Cardiac fibroblast (primary cell): ENCODE data around the gene ETDA.
"Not testable (repeated sequence)": the region's sequence is repeated elsewhere in the genome, so short reads cannot be mapped to it uniquely, and the experiment has no call there.

Source experiments
- DNase-seq, 2 donors: peaks; one replicate each; pipeline versions ENCODE4 v3.0.0 to v3.0.0-alpha.2; 2010; ENCODE audit warnings: low read depth in 2 of 2
- H3K4me3 ChIP-seq, 2 donors: replicated peaks in 1 of 2; 1 replicate in 1 of 2; 2 replicates in 1 of 2; pipeline ENCODE4 v1.5.1; 2011; ENCODE audit warnings: low read depth in 2 of 2, low read length in 2 of 2, mild to moderate bottlenecking in 2 of 2, moderate library complexity in 1 of 2
- TF ChIP-seq, protein P1 (sequence below): IDR thresholded peaks from one replicate; pipeline ENCODE4 v1.5.1; 2011; ENCODE audit warnings: low read depth, mild to moderate bottlenecking, low read length, inconsistent platforms

The ETDA gene

DNA sequence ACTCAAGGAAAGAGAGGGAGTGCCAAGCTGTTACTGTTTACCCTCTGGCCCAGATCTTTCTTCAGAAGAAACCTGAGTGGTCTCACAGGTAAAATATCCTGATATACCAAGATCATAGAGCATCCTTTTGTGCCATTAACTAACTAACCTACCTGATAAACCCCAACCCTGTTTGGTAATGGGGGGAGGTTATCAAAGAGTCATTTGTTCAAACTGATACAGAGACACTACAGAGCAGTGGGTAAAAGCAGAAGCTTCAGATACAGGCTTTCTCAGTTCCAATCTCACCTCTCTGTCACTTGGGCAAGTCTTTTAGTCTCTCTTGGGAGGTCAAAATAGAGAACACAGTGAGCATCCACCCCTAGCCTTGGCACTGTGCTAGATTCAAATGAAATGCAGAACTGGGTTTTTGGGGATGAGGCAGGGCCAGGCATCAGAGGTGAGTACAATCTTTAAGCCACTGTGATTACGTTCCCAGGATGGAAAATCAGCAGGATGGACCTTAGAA, at the start of gene ETDA:
TSS of gene ETDA (plus strand) at position 51 of the 508 bp plus-strand sequence. CDS start 1,216 bp downstream, outside the sequence.
- DNase-seq, H3K4me3 ChIP-seq: not testable (repeated sequence)

DNA sequence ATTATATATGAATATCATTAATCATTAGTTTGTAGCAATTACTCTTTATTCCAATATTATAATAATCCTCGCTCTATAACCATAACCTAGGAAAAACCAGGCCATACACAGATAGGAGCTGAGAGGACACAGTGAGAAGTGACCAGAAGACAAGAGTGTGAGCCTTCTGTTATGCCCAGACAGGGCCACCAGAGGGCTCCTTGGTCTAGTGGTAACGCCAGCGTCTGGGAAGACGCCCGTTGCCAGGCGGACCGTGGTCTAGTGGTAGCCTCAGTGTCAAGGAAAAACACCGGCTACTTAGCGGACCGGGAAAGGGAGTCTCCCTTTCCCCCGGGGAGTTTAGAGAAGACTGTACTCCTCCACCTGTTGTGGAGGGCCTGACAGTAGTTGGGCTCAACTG, 45.4 kb upstream of the ETDA start:
- TF ChIP-seq, protein P1, sequence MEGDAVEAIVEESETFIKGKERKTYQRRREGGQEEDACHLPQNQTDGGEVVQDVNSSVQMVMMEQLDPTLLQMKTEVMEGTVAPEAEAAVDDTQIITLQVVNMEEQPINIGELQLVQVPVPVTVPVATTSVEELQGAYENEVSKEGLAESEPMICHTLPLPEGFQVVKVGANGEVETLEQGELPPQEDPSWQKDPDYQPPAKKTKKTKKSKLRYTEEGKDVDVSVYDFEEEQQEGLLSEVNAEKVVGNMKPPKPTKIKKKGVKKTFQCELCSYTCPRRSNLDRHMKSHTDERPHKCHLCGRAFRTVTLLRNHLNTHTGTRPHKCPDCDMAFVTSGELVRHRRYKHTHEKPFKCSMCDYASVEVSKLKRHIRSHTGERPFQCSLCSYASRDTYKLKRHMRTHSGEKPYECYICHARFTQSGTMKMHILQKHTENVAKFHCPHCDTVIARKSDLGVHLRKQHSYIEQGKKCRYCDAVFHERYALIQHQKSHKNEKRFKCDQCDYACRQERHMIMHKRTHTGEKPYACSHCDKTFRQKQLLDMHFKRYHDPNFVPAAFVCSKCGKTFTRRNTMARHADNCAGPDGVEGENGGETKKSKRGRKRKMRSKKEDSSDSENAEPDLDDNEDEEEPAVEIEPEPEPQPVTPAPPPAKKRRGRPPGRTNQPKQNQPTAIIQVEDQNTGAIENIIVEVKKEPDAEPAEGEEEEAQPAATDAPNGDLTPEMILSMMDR, result peak; percentile 20
- DNase-seq, result peak; percentile 2 to 9
- not testable (repeated sequence) for H3K4me3 ChIP-seq

DNA sequence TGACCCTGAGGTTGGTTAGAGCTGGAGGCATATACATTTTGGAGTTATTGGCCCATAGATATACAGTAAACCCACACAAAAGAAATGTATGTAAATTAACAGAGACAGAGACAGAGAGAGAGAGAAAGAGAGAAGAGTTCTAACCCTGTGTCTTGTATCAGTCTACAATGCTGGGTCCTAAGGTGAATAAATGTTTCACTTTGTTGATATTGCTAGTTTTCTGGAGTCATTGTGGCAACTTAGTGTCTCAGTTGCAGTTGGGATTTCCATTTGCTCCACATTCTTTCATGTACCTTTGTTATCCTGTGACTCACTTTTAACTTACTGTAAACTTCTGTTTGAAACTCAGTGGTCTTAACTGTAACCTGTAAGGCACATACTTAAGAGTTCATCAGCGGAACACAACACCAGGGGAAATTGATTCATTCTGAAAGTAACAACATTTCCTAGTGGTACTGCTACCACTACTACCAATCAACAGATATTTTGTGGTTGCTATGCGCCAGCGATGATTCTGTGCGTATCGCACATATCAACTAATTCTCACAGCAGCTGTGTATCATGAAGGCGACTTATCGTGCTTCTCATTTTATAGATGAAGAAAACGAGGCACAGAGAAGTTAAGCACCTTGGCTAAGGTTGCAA, 38.5 kb upstream of the ETDA start:
- no peak for DNase-seq
- TF ChIP-seq, protein P1, result no peak
- H3K4me3 ChIP-seq, result no peak overlapping the region

DNA sequence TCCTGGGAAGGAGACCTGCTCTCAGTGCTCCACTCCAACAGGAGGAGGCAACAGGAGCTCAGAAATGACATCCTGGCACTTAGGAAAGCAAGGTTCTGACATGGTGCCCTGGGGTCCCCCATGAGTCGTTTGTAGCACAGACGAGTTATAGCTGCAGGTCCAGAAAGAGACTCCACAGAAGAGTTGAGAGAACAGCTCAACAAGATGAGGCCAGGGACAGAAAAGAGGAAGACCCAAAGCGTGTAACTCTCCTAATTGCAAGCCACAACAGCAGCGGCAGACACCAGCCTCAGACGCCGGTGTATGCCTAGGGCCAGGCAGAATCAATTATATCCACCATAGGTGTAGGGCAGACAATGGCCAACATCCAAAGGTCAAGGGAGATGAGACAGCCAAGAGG, 5.9 kb upstream of the ETDA start:
- not testable (repeated sequence) for H3K4me3 ChIP-seq, DNase-seq

DNA sequence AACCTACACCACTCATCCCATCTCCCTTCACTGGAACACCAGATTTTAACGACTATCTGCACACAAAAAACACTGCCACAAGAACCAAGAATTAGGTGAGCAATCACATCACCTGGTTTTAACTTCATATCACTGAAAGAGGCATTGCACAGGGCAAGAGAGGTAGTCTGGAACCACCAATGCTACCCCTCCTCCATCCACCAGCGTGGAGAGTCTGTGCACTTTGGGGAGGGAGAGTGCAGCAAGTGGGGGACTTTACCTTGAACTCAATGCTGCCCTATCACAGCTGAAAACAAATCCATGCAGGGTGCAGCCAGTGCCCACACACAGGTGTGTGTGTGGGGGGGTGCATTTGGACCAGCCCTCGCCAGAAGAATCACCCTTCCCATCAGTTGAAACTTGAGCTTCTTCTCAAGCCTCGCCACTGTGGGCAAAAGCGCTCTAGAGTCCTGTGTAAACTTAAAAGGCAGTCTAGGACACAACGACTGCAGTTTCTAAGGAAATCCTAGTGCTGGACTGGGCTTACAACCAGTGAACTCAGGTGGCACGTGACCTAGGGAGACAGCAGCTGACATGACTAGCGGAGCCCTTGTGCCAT, 4.3 kb downstream of the ETDA start:
- not testable (repeated sequence) for H3K4me3 ChIP-seq, DNase-seq

DNA sequence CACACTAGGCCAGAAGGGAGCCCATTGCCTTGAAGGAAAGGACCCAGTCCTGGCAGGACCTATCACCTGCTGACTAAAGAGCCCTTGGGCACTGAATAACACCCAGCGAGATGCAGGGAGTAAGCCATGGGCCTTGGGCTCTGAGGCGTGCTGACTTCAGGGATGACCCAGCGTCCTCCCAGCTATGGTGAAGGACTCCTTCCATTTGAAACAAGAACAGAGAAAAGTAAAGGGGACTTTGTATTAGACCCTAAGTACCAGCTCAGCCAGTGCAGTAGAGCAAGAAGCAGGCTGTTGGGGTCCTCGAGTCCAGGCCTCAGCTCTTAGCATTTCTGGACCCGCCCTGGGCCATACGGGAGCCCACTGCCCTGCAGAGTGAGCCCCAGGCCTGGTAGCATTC, 5.1 kb downstream of the ETDA start:
- no peak for DNase-seq
- no peak overlapping the region for H3K4me3 ChIP-seq
- TF ChIP-seq, protein P1, result no peak

DNA sequence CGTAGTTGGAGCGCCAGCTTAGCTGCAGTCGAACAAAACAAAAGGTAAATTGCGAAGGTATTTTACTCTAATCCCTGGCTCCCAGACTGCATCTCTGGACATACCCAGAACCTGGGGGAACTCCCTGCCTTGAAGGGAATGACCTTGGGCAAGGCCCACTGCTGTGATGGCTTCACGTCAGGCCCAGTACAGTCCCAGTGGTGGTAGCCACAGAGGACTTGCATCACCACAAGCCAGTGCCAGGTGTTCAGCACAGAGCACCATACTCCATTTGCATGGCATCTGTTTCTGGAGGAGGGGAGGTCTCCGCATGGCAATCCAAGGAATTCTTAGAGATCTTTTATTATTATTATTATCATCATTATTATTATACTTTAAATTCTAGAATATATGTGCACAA, 5.6 kb downstream of the ETDA start:
- DNase-seq, result no peak
- H3K4me3 ChIP-seq, result no peak overlapping the region
- TF ChIP-seq, protein P1, result no peak

DNA sequence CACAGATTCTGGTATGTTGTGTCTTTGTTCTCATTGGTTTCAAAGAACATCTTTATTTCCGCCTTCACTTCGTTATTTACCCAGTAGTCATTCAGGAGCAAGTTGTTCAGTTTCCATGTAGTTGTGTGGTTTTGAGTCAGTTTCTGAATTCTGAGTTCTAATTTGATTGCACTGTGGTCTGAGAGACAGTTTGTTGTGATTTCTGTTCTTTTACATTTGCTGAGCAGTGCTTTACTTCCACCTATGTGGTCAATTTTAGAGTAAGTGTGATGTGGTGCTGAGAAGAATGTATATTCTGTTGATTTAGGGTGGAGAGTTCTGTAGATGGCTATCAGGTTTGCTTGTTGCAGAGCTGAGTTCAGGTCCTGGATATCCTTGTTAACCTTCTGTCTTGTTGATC, 9.1 kb downstream of the ETDA start:
- H3K4me3 ChIP-seq, DNase-seq: not testable (repeated sequence)

DNA sequence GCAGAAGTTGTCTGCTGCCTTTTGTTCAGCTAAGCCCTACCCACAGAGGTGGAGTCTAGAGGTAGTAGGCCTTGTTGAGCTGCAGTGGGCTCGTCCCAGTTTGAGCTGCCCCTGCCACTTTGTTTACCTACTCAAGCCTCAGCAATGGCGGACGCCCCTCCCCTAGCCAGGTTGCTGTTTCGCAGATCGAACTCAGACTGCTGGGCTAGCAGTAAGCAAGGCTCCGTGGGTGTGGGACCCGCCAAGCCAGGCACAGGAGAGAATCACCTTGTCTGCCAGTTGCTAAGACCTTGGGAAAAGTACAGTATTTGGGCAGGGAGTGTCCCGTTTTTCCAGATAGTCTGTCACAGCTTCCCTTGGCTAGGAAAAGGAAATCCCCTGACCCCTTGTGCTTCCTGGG, 11.5 kb downstream of the ETDA start:
- DNase-seq, H3K4me3 ChIP-seq: not testable (repeated sequence)
